ENCODE measurements around the gene PIEZO2.
"Not testable (repeated sequence)": the region's sequence is repeated elsewhere in the genome, so short reads cannot be mapped to it uniquely, and the experiment has no call there.

- TF ChIP-seq, protein P1, sequence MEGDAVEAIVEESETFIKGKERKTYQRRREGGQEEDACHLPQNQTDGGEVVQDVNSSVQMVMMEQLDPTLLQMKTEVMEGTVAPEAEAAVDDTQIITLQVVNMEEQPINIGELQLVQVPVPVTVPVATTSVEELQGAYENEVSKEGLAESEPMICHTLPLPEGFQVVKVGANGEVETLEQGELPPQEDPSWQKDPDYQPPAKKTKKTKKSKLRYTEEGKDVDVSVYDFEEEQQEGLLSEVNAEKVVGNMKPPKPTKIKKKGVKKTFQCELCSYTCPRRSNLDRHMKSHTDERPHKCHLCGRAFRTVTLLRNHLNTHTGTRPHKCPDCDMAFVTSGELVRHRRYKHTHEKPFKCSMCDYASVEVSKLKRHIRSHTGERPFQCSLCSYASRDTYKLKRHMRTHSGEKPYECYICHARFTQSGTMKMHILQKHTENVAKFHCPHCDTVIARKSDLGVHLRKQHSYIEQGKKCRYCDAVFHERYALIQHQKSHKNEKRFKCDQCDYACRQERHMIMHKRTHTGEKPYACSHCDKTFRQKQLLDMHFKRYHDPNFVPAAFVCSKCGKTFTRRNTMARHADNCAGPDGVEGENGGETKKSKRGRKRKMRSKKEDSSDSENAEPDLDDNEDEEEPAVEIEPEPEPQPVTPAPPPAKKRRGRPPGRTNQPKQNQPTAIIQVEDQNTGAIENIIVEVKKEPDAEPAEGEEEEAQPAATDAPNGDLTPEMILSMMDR (IDR thresholded peaks at IDR 0.05): not testable (repeated sequence)
- TF ChIP-seq POLR2A, EP300 (IDR thresholded peaks at IDR 0.05): not testable (repeated sequence)
Measured at GRCh38 chr18:11174179-11174578, 24.8 kb upstream of the PIEZO2 start.

Data from ovary (tissue), 3 donors.